Lower lobe of right lung (tissue), 2 donors: ENCODE measurements around the gene CRYGB. TPM values are rescaled to one million over a fixed set of nuclear protein-coding genes. Genes with fewer than 3 reads are reported as not detected.
"Not testable (repeated sequence)": the region's sequence is repeated elsewhere in the genome, so short reads cannot be mapped to it uniquely, and the experiment has no call there.

ENCODE experiments used
- ATAC-seq, 2 donors: fragments of 200-7000 bp; cut with Tn5 transposase; one replicate each; pipeline ENCODE4 v1.9.1; 2020 to 2022; ENCODE audit warnings: mild to moderate bottlenecking in 2 of 2, moderate library complexity in 2 of 2
- DNase-seq: peaks from one replicate; pipeline ENCODE4 v3.0.0-alpha.2; 2020
- H3K27ac ChIP-seq: fragments of 200-600 bp; one replicate; pipeline ENCODE4 v1.8.0; 2022
- H3K27me3 ChIP-seq: fragments of 200-600 bp; one replicate; pipeline ENCODE4 v1.8.0; 2022; ENCODE audit warnings: low read depth
- H3K36me3 ChIP-seq: fragments of 200-600 bp; one replicate; pipeline ENCODE4 v1.8.0; 2022; ENCODE audit warnings: mild to moderate bottlenecking
- H3K4me1 ChIP-seq: fragments of 200-600 bp; one replicate; pipeline ENCODE4 v1.8.0; 2022
- H3K4me3 ChIP-seq: fragments of 200-600 bp; one replicate; pipeline ENCODE4 v1.8.0; 2022; ENCODE audit warnings: mild to moderate bottlenecking
- H3K9me3 ChIP-seq: fragments of 200-600 bp; one replicate; pipeline ENCODE4 v1.8.0; 2022
- CTCF ChIP-seq: fragments of 200-600 bp; IDR thresholded peaks from one replicate; pipeline ENCODE4 v1.8.0; 2022; ENCODE audit warnings: antibody characterized with exemption, mild to moderate bottlenecking
- intact Hi-C: fragments of 100-400 bp; cut with DNase I; formaldehyde crosslinking; loops from one replicate; pipeline ENCODE4 v1.11.0; 2022
- total RNA-seq: library from RNA; stranded (reverse); fragmentation: NEBNext Ultra II Directional; extraction: Animal tissue kit (Norgen Biotek cat#: 25700); gene quantifications from one replicate; pipeline ENCODE4 v1.2.1, GENCODE V29; 2021
- donor health status: DM: no; HTN: yes; CAD: no; lungs with severe emphysema.

CRYGB gene
- total RNA-seq, 1 donor from 2014 or later: not detected

- Histone ChIP-seq H3K27me3 (no peaks in the 10 kb centered on the region), H3K4me3 (no peak overlapping the region), H3K27ac (no peak overlapping the region), H3K36me3 (no peaks in the 10 kb centered on the region), H3K9me3 (no peaks in the 10 kb centered on the region), H3K4me1 (no peaks in the 10 kb centered on the region)
- no peak for ATAC-seq
- DNase-seq: no peak
- TF ChIP-seq CTCF: no peak
- intact Hi-C loops: no loop called here
These were observed 3.6 kb downstream of the CRYGB start for GRCh38 chr2:208142240-208142924.

- TF ChIP-seq CTCF: no peak
- Histone ChIP-seq H3K4me3 (no peak overlapping the region), H3K4me1 (no peaks in the 10 kb centered on the region), H3K9me3 (no peaks in the 10 kb centered on the region), H3K27me3 (no peaks in the 10 kb centered on the region), H3K27ac (no peak overlapping the region), H3K36me3 (no peaks in the 10 kb centered on the region)
- intact Hi-C loops: no loop called here
- DNase-seq: no peak
- ATAC-seq: no peak
These were observed 6.5 kb downstream of the CRYGB start for GRCh38 chr2:208139447-208139846.

GRCh38 chr2:208138334-208138733, 7.6 kb downstream of the CRYGB start:
- H3K4me1 ChIP-seq, H3K4me3 ChIP-seq, H3K27me3 ChIP-seq, H3K27ac ChIP-seq, H3K9me3 ChIP-seq, ATAC-seq, intact Hi-C loops, H3K36me3 ChIP-seq, DNase-seq: not testable (repeated sequence)

GRCh38 chr2:208136716-208137094, 9.3 kb downstream of the CRYGB start:
- intact Hi-C loops: no loop called here
- ATAC-seq: no peak
- Histone ChIP-seq H3K27me3 (no peaks in the 10 kb centered on the region), H3K36me3 (no peaks in the 10 kb centered on the region), H3K27ac (no peak overlapping the region), H3K4me1 (no peaks in the 10 kb centered on the region), H3K9me3 (no peaks in the 10 kb centered on the region), H3K4me3 (no peak overlapping the region)
- no peak for DNase-seq
- no peak for TF ChIP-seq CTCF

- no peak overlapping the region for H3K4me3 ChIP-seq
- H3K9me3 ChIP-seq: no peaks in the 10 kb centered on the region
- H3K4me1 ChIP-seq: no peaks in the 10 kb centered on the region
- no peak for DNase-seq
- intact Hi-C loops: no loop called here
- ATAC-seq: no peak
- no peak overlapping the region for H3K27ac ChIP-seq
- H3K27me3 ChIP-seq: no peaks in the 10 kb centered on the region
- no peaks in the 10 kb centered on the region for H3K36me3 ChIP-seq
- TF ChIP-seq CTCF: no peak
These were observed 9.9 kb downstream of the CRYGB start for GRCh38 chr2:208135794-208136715.
